Medulla oblongata (tissue), 1 donor: ENCODE data around the gene TMEM9.

Experiments used
- DNase-seq: peaks from one replicate; pipeline ENCODE4 v3.0.0-alpha.2; 2015; ENCODE audit errors: extremely low spot score

TMEM9 gene

DNA sequence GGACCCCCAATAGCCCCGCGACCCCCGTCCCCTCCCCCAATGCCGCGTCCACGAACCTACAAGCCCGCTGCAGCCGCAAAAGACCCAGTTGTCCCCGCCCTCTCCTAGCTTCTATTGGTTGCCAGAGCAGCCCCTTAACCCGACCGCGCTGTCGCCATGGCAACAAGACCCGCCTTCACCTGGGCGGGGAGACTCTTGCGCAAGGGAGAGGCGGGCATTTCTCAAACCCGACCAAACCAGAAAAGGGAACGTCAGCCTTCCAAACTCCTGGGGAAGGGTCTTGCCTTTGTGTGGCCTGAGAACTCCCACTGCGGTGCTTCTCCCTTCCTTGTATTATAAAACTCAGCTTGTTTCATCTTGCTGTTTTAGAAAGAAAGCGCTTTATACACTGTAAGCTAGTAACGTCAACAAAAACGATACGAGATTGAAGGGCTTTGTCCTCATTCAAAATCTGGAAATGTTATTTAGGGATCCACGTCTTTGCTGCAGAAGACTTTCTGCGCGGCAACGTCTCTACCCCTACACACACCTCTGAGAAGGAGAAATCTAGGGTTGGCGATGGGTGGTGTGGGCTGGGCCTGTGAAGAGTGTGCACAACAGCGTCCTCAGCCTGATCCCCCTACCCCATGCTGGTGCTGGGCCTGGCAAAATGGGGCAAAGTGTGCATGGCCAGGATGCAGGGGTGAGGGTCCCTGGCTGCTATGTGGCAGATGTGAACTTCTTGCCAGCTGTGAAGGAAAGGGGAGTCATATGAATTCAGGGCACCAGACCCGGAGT is at the start of gene TMEM9:
TMEM9 (minus strand) TSS at position 86 of the 777 bp plus-strand sequence. CDS start 551 bp downstream, outside the sequence.
- peak; percentile 99 for DNase-seq

DNA sequence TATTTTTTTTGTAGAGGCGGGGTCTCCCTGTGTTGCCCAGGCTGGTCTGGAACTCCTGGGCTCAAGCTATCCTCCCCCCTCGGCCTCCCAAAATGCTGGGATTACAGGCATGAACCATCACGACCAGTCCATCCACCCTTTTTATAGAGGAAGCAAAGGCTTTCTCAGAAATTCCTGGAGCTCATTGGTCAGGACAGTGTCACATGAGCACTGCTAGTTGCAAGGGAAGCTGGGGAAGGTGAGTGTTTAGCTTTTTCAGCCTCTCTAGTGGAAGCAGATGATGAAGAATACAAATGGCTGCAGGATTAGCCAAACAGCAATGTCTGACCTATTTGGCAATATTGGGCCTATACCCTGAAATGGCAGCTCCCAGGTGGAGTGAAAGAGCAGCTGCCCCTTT is 44.3 kb upstream of the TMEM9 start:
- no peak for DNase-seq

DNA sequence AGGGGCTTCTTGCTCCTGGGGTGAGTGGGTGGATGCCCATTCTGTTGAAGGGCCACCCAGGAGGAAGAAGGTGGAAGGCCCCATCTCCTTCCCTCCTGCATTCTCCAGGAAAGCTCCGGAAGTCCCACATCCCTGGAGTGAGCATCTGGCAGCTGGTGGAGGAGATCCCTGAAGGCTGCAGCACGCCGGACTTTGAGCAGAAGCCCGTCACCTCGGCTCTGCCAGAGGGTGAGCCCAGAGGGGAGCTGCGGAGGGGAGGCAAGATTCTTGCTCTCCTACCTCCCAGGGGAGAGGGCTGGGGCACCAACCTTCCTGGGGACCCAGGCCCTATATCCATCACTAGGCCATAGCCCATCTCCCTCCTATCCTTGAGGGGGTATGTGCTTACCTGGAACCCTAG is 39.8 kb upstream of the TMEM9 start:
- no peak for DNase-seq

GRCh38 chr1:201192261-201192788 is 38.1 kb upstream of the TMEM9 start:
- peak; percentile 42 for DNase-seq

GRCh38 chr1:201191653-201192260 is 37.5 kb upstream of the TMEM9 start:
- no peak for DNase-seq

GRCh38 chr1:201190624-201191051 is 36.4 kb upstream of the TMEM9 start, which contains the start of gene IGFN1:
Gene IGFN1, plus strand, starts transcription at chr1:201190824. Its CDS starts 2,470 bp downstream, at chr1:201193294.
- no peak for DNase-seq

DNA sequence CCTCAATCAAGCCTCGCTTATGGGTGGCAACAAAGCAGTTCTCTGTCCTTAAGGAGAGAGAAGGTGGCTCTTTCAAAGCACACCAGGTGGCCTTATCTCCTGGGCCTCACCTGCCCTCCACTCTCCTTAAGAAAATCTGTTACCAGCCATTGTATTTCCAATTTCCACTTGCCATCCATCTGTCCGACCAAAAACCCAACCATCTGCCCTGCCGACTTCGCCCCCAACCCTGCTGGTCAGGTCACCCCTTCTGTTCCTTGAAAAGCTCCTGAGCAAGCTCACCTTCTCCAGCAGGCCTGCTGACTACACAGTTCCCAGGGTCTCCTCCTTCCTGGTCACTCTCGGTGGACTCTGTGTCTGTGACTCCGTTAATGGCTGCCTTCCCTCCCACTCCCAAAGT is 35.7 kb upstream of the TMEM9 start:
- DNase-seq: no peak

DNA sequence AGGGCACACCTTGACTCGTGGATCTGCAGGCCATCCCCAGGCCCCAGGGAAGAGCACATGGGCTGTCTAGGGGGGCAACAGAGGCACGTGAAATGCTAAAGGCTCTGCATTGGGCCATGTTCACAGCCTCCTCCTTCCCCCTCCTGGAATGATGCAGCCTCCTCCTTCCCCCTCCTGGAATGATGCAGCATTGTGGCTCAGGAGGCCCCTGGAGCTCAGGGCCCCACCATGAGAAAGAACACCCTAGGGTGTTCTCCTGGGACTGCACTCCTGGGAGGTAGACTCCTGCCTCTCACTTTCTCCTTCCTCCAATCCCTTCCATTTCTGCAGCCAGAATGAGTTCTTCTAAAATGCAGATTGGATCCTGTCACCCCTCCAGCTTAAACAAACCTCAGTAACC is 34.8 kb upstream of the TMEM9 start:
- no peak for DNase-seq

- no peak for DNase-seq
Measured at GRCh38 chr1:201186192-201186591, 31.9 kb upstream of the TMEM9 start.

- DNase-seq: no peak
Measured at GRCh38 chr1:201185527-201186128, 31.4 kb upstream of the TMEM9 start.

DNA sequence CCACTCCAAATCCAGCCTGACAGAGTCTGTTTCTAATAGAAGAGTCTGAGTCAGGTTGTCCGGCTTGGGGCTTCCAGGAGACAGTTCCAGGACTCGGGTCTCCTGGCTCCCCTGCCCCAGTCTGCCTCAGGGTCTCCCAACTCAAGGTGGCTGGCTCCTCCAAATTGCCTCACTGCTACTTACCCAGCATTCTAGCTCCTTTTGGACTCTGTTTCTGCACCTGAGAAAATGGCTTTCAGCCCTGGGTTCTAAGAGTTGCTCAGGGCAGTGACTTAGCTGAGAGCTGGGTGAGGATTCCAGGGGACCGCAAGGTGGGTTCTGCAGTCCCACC is 30.8 kb upstream of the TMEM9 start:
- DNase-seq: no peak

GRCh38 chr1:201184307-201185122 is 30.2 kb upstream of the TMEM9 start:
- peak; percentile 53 for DNase-seq

DNA sequence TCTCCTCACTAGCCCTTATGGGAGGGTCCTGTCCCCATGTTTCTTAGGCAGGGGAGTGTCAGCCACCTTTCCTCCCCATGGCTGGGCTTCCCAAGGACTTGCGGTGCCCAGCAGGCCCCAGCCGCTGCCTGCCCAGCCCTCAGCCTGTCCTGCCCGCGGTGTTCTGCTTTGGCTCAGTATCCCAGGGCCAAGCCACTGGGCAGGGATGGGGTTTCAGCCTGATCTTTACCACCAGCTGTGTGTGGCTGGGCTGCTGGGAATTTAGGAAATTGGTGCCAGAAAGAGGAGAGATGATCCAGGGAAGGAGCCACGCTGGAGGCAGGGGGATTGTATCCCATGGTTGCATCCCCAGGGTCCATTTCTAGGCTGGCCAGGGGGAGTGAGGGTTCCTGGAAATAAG is 29.5 kb upstream of the TMEM9 start:
- no peak for DNase-seq

- no peak for DNase-seq
Measured at GRCh38 chr1:201183209-201183608, 28.9 kb upstream of the TMEM9 start.

DNA sequence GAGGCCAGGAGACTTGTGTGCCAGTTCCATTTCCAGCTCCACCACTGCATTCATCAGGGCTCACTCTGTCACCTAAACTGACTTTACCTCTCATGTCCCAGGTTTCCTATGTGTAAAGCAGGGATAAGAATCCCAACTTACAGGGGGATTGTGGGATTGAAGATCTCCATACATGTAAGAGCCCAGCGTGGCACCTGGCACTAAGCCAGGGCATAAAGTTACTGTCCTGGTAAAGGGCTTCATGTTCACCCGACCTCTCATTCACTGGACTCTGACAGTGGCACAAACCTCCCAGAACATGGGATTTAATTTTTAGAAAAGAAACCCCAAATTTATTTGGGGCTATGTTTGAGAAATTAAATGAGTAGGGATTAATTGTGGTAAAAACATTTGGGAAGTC is 27.5 kb upstream of the TMEM9 start:
- no peak for DNase-seq

GRCh38 chr1:201181323-201181722 is 27.0 kb upstream of the TMEM9 start:
- DNase-seq: no peak

- DNase-seq: no peak
Measured at GRCh38 chr1:201180901-201181300, 26.6 kb upstream of the TMEM9 start.

DNA sequence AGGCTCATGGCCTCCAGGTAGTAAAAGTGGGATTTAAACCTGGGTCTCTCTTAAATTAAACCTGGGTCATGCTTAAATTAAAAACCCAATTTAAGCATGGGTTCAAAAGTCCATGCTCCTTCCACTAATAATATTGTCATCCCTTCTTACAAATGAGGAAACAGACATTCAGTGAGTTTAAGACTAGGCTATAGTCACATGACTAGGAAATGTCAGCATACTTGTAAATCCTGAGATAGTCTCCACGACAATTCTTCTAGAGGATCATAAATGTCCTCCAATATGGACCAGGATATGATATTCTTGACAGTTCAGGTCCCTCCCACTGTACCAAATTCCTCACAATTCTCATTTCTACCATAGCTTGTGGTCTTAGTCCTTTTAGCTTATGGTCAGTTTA is 25.9 kb upstream of the TMEM9 start:
- DNase-seq: no peak

- DNase-seq: no peak
Measured at GRCh38 chr1:201178718-201179117, 24.4 kb upstream of the TMEM9 start.

DNA sequence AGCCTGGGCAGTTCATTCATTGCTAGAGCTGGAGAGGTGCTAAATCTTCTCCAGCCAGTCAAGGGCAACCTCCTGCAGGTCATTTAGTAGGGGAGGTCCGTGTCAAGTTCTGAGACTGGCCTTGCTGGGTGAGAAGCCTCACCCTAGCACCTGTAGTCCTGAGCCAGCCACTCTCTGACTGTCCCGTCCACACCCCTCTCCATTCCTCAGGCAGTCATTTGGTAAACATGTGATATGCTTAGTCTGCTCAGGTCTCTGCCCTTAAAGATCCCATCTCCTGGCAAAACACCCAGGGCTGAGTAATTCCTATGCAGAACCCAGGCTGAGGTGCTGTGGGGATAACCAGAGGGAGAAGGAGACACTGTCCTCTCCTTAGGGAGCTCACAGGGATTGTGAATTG is 22.7 kb upstream of the TMEM9 start:
- DNase-seq: no peak

- DNase-seq: no peak
Measured at GRCh38 chr1:201175820-201176500, 21.7 kb upstream of the TMEM9 start.
